Vagina (tissue), 2 donors: ENCODE results near the gene CAV2. TPM values are rescaled to one million over a fixed set of nuclear protein-coding genes. Genes with fewer than 3 reads are reported as not detected.

Source experiments
- DNase-seq, 2 donors: peaks; one replicate each; pipeline ENCODE4 v3.0.0-alpha.2; 2017; ENCODE audit errors: extremely low spot score in 2 of 2
- H3K27ac ChIP-seq: fragments of 200-600 bp; sonication (generic); one replicate; pipeline ENCODE4 v1.5.1; 2019
- H3K27me3 ChIP-seq: fragments of 200-600 bp; sonication (generic); one replicate; pipeline ENCODE4 v1.5.1; 2019
- H3K36me3 ChIP-seq, 2 donors: fragments of 200-600 bp; sonication (generic); one replicate each; pipeline ENCODE4 v1.5.1; 2017 to 2019
- H3K4me1 ChIP-seq: fragments of 200-600 bp; sonication (generic); one replicate; pipeline ENCODE4 v1.5.1; 2019
- H3K4me3 ChIP-seq, 2 donors: fragments of 200-600 bp; sonication (generic); 1 replicate in 1 of 2; 2 replicates in 1 of 2; pipeline ENCODE4 v1.5.1; 2016 to 2019
- H3K9me3 ChIP-seq: fragments of 200-600 bp; sonication (generic); one replicate; pipeline ENCODE4 v1.5.1; 2019
- POLR2A ChIP-seq, 2 donors: fragments of 450-650 bp; IDR thresholded peaks; one replicate each; pipeline ENCODE4 v1.6.1; 2017; ENCODE audit warnings: antibody characterized with exemption in 2 of 2, mild to moderate bottlenecking in 2 of 2, moderate library complexity in 2 of 2
- POLR2AphosphoS5 ChIP-seq, 2 donors: sonication (generic); formaldehyde crosslinking; IDR thresholded peaks; one replicate each; pipeline ENCODE4 v1.9.0; 2017; ENCODE audit warnings: antibody characterized with exemption in 2 of 2, mild to moderate bottlenecking in 2 of 2, low read depth in 1 of 2; ENCODE audit not compliant: insufficient read depth in 1 of 2
- intact Hi-C: fragments of 100-400 bp; cut with DNase I; formaldehyde crosslinking; loops from one replicate; pipeline ENCODE4 v1.15.1; 2023
- total RNA-seq: library from RNA; depleted of rRNA; stranded (reverse); fragments of >200 nt; gene quantifications from one replicate; pipeline ENCODE4 v1.2.3, GENCODE V29; 2016
- TF ChIP-seq, protein P1 (sequence below), 3 experiments: fragments of 450-650 bp in 2 of 3; fragments of 200-600 bp in 1 of 3; sonication (generic) in 1 of 3; IDR thresholded peaks; one replicate each; pipeline ENCODE4 v1.5.1; 2017 to 2019; ENCODE audit warnings: antibody characterized with exemption in 3 of 3, mild to moderate bottlenecking in 2 of 3, moderate library complexity in 2 of 3

CAV2 gene
- total RNA-seq, 1 donor from 2014 or later, result 42.5 TPM

DNA sequence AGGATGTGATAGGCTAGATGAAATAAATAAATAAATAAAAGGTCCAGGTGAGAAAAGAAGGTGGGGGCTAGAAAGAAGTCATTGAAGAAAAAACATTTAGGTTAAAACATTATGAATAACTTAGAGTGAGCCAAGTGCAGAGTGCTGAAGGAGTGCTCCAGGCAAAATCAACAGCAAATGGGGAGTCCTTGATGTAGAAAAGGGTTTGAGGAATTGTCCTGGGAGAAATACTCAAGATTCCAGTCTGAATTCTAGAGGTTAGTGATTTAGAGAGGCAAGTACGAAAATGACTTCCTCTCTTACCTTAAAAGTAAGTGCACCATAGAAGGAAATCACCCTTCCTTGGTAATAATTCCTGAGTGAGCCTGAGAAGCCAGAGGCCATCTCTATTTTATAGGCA is 44.9 kb downstream of the CAV2 start:
- intact Hi-C loops, result no loop called here
- H3K9me3 ChIP-seq, result no peaks in the 10 kb centered on the region
- H3K4me3 ChIP-seq, result no peak overlapping the region
- no peak for DNase-seq
- H3K36me3 ChIP-seq, result peaks cover 0 to 10% of the 10 kb centered on the region in 2 donors
- peak overlapping the region; percentile 25 for H3K27ac ChIP-seq
- TF ChIP-seq, protein P1, sequence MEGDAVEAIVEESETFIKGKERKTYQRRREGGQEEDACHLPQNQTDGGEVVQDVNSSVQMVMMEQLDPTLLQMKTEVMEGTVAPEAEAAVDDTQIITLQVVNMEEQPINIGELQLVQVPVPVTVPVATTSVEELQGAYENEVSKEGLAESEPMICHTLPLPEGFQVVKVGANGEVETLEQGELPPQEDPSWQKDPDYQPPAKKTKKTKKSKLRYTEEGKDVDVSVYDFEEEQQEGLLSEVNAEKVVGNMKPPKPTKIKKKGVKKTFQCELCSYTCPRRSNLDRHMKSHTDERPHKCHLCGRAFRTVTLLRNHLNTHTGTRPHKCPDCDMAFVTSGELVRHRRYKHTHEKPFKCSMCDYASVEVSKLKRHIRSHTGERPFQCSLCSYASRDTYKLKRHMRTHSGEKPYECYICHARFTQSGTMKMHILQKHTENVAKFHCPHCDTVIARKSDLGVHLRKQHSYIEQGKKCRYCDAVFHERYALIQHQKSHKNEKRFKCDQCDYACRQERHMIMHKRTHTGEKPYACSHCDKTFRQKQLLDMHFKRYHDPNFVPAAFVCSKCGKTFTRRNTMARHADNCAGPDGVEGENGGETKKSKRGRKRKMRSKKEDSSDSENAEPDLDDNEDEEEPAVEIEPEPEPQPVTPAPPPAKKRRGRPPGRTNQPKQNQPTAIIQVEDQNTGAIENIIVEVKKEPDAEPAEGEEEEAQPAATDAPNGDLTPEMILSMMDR (IDR thresholded peaks at IDR 0.05), result no peak
- no peak for TF ChIP-seq POLR2A (IDR thresholded peaks at IDR 0.05)
- no peak for TF ChIP-seq POLR2AphosphoS5 (IDR thresholded peaks at IDR 0.05; ENCODE audit: insufficient read depth in 1 of 2, low read depth in 1 of 2)
- no peaks in the 10 kb centered on the region for H3K27me3 ChIP-seq
- peaks cover 77% of the 10 kb centered on the region for H3K4me1 ChIP-seq

DNA sequence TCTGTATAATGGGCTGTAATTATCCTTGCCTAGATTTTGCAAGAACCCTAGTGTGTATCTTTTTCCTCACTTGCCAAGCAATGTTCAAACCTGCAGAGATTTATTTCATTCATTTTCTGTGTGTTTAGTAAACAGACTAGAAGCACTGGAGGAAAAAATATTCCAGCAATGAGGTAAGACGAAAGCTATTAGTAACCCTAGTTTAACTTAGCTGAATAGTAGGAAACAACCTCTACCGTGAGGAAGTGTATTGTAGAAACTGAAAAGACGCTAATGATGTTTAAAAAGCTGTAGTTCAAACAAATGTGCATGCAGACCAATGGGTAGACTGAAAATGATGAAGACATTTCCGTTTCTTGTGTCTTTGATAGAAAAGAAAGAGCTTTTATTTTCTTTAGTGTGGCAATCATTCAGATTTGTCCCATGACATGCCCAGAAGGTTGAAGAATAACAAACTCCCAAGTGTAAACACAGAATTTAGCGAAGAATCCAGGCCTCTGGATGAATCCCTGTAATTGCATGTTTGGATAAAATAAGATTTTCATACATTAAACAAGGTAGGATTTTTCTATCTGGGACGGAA is 46.0 kb downstream of the CAV2 start:
- Histone ChIP-seq H3K27ac (peak overlapping the region; percentile 12), H3K9me3 (no peaks in the 10 kb centered on the region), H3K27me3 (no peaks in the 10 kb centered on the region), H3K4me1 (peaks cover 76% of the 10 kb centered on the region), H3K4me3 (no peak overlapping the region), H3K36me3 (peaks cover 0 to 10% of the 10 kb centered on the region in 2 donors)
- TF ChIP-seq, protein P1 (IDR thresholded peaks at IDR 0.05), result no peak
- no peak for TF ChIP-seq POLR2AphosphoS5 (IDR thresholded peaks at IDR 0.05; ENCODE audit: insufficient read depth in 1 of 2, low read depth in 1 of 2)
- no peak for TF ChIP-seq POLR2A (IDR thresholded peaks at IDR 0.05)
- intact Hi-C loops, result no loop called here
- DNase-seq, result no peak

DNA sequence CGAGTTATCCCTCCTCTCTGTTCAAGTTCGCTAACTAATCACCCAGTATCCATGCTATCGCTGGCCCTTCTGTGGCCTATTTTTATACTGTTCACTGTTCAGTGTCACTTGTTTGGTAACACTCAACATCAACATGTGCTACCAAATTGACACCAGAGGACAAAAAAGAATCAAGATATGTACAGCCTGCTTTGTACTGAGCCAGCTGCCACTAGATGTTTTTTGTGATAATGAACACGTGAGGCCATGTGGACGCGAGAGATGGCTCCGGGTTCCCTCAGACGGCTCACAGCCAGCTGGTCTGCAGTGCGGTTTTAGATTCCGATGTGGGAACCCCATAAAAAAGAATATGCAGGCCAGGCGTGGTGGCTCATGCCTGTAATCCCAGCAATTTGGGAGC is 46.5 kb downstream of the CAV2 start:
- TF ChIP-seq POLR2A (IDR thresholded peaks at IDR 0.05) (no peak), POLR2AphosphoS5 (IDR thresholded peaks at IDR 0.05; ENCODE audit: insufficient read depth in 1 of 2, low read depth in 1 of 2) (no peak)
- TF ChIP-seq, protein P1 (IDR thresholded peaks at IDR 0.05), result no peak
- H3K4me3 ChIP-seq, result no peak overlapping the region
- peak overlapping the region; percentile 12 for H3K27ac ChIP-seq
- H3K27me3 ChIP-seq, result no peaks in the 10 kb centered on the region
- H3K4me1 ChIP-seq, result peaks cover 76% of the 10 kb centered on the region
- peaks cover 0 to 10% of the 10 kb centered on the region in 2 donors for H3K36me3 ChIP-seq
- intact Hi-C loops, result no loop called here
- DNase-seq, result no peak
- H3K9me3 ChIP-seq, result no peaks in the 10 kb centered on the region

DNA sequence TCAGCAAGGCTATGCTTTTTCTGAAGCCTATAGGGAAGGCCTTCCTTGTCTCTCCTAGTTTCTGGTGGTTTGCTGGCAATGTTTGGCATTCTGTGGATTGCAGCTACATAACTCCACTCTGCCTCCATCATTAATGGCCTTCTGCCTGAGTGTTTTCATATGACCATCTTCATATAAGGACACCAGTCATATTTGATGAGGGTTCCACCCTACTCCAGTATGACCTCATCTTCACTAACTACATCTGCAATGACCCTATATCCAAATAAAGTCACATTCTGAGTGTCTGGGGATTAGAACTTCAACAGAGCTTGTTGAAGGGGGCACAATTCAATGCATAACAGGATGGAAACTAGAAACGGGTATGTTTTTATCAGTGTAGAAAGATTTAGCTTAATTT is 47.4 kb downstream of the CAV2 start:
- peaks cover 0 to 10% of the 10 kb centered on the region in 2 donors for H3K36me3 ChIP-seq
- TF ChIP-seq POLR2A (IDR thresholded peaks at IDR 0.05) (no peak), POLR2AphosphoS5 (IDR thresholded peaks at IDR 0.05; ENCODE audit: insufficient read depth in 1 of 2, low read depth in 1 of 2) (no peak)
- TF ChIP-seq, protein P1 (IDR thresholded peaks at IDR 0.05), result no peak
- DNase-seq, result no peak
- no peak overlapping the region for H3K4me3 ChIP-seq
- H3K9me3 ChIP-seq, result no peaks in the 10 kb centered on the region
- intact Hi-C loops, result no loop called here
- H3K4me1 ChIP-seq, result peaks cover 76% of the 10 kb centered on the region
- no peaks in the 10 kb centered on the region for H3K27me3 ChIP-seq
- peak overlapping the region; percentile 9 for H3K27ac ChIP-seq

DNA sequence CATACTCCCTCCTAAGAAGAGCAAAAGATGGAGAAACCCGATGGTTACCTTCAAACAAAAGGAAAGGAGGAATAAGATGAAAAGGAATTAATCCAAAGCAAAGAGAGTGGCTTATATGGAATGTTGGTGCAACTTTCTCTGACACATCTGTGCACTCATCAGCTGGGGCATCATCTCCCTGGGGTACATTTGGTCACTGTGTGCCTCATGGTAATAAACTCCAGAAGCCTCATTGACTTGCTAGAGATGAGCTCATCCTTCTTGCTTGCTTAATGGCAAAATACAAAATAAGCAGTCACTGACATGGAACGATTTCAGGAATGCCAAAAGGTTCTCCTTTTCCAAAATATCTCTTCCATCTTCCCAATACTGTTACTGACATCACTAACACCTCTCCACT is 47.8 kb downstream of the CAV2 start:
- TF ChIP-seq POLR2A (IDR thresholded peaks at IDR 0.05), result no peak
- TF ChIP-seq POLR2AphosphoS5 (IDR thresholded peaks at IDR 0.05; ENCODE audit: insufficient read depth in 1 of 2, low read depth in 1 of 2), result no peak
- TF ChIP-seq, protein P1 (IDR thresholded peaks at IDR 0.05), result no peak
- H3K4me3 ChIP-seq, result no peak overlapping the region
- DNase-seq, result no peak

More for the DNA sequence above, 47.8 kb downstream of the CAV2 start:
- H3K4me1 ChIP-seq, result peaks cover 76% of the 10 kb centered on the region
- peaks cover 0 to 12% of the 10 kb centered on the region in 2 donors for H3K36me3 ChIP-seq
- peak overlapping the region; percentile 49 for H3K27ac ChIP-seq
- intact Hi-C loops, result no loop called here
- no peaks in the 10 kb centered on the region for H3K27me3 ChIP-seq
- H3K9me3 ChIP-seq, result no peaks in the 10 kb centered on the region
